SK-N-MC (cell line): ENCODE data around the gene PRKN.

ENCODE experiments used
- EZH2 ChIP-seq: fragments of 200-600 bp; sonication (generic); IDR thresholded peaks from one replicate; pipeline ENCODE4 v1.6.1; 2017; ENCODE audit warnings: antibody characterized with exemption
- POLR2AphosphoS5 ChIP-seq: IDR thresholded peaks from 2 replicates; pipeline ENCODE4 v1.6.1; 2012; ENCODE audit warnings: mild to moderate bottlenecking, low read depth, low read length, borderline replicate concordance

DNA sequence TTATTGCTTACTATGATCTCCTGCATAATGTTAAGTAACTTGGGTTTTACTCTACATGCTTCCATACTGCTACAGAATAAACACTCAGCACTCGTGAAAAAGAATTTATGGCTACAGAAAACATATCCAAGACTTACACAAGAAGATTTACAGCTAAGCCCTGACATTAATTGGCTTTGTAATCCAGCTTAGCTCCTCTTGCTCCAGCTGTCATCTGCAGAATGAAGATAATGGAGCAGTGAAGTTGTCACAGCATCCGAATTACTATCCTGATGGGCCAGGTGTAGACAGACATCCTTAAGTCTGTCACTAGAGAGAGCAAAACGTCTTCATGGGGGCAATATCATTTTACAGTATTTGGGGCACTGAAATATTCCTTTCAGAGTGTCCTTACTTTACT lies 155.3 kb downstream of the PRKN start:
- no peak for TF ChIP-seq EZH2
- TF ChIP-seq POLR2AphosphoS5 = no peak
